PFSK-1 (cell line): ENCODE measurements around the gene ANK2.

Experiments used
- FOXP2 ChIP-seq: optimal IDR thresholded peaks from 2 replicates; pipeline ENCODE3; 2011; ENCODE audit warnings: borderline replicate concordance, control low read depth, inconsistent platforms; ENCODE audit not compliant: insufficient read depth; ENCODE audit errors: extremely low read length, extremely low read depth
- POLR2AphosphoS5 ChIP-seq: IDR thresholded peaks from 2 replicates; pipeline ENCODE4 v1.6.1; 2012; ENCODE audit warnings: low read depth, mild to moderate bottlenecking, control low read depth, low read length, moderate library complexity
- SIN3A ChIP-seq: IDR thresholded peaks from 2 replicates; pipeline ENCODE4 v1.6.1; 2012; ENCODE audit warnings: mild to moderate bottlenecking, low read length, moderate library complexity, borderline replicate concordance; ENCODE audit not compliant: insufficient read depth
- TAF1 ChIP-seq: IDR thresholded peaks from 2 replicates; pipeline ENCODE4 v1.6.1; 2012; ENCODE audit warnings: low read length, control low read depth, borderline replicate concordance; ENCODE audit not compliant: insufficient read depth
- TF ChIP-seq, protein P1 (sequence below), 2 experiments: IDR thresholded peaks; 2 replicates each; pipeline versions ENCODE4 v1.6.1 to v1.8.0; 2011 to 2012; ENCODE audit warnings: low read depth in 2 of 2, low read length in 2 of 2, control low read depth in 1 of 2, inconsistent platforms in 1 of 2, mild to moderate bottlenecking in 1 of 2, moderate library complexity in 1 of 2; ENCODE audit not compliant: insufficient read depth in 1 of 2

Gene ANK2

DNA sequence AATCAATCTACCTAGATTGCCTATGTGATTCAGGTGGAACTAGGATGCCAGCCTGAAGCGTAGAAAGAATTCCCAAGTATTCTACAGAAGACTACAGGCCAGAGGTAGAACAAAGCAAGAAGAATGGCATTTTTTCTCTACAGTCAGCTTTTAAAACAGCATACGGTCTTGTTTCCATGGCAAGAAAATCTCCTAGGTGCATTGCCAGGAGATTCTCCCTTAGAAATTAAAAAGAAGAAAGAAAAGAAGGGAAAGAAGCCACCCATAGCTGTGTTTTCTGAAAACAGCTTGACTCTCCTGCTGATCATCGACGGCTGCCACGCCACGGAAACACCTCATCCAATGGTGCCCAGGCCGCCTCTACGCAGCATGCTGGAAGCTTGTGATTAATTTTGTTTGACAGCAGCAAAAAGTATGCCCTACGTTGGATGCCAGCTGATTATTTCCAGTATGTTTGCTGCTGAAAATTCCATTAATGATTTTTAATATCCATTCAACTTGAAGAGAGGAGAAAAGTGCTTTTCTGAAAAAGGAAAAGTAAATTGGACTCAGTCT lies 24.1 kb downstream of the ANK2 start:
- no peak for TF ChIP-seq SIN3A
- TF ChIP-seq TAF1: no peak
- TF ChIP-seq FOXP2: no peak
- TF ChIP-seq, protein P1, sequence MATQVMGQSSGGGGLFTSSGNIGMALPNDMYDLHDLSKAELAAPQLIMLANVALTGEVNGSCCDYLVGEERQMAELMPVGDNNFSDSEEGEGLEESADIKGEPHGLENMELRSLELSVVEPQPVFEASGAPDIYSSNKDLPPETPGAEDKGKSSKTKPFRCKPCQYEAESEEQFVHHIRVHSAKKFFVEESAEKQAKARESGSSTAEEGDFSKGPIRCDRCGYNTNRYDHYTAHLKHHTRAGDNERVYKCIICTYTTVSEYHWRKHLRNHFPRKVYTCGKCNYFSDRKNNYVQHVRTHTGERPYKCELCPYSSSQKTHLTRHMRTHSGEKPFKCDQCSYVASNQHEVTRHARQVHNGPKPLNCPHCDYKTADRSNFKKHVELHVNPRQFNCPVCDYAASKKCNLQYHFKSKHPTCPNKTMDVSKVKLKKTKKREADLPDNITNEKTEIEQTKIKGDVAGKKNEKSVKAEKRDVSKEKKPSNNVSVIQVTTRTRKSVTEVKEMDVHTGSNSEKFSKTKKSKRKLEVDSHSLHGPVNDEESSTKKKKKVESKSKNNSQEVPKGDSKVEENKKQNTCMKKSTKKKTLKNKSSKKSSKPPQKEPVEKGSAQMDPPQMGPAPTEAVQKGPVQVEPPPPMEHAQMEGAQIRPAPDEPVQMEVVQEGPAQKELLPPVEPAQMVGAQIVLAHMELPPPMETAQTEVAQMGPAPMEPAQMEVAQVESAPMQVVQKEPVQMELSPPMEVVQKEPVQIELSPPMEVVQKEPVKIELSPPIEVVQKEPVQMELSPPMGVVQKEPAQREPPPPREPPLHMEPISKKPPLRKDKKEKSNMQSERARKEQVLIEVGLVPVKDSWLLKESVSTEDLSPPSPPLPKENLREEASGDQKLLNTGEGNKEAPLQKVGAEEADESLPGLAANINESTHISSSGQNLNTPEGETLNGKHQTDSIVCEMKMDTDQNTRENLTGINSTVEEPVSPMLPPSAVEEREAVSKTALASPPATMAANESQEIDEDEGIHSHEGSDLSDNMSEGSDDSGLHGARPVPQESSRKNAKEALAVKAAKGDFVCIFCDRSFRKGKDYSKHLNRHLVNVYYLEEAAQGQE (IDR thresholded peaks at IDR 0.05; ENCODE audit: insufficient read depth in 1 of 2, low read depth in 2 of 2, low read length in 2 of 2): no peak
- no peak for TF ChIP-seq POLR2AphosphoS5

- no peak for TF ChIP-seq POLR2AphosphoS5
- no peak for TF ChIP-seq TAF1
- TF ChIP-seq, protein P1 (IDR thresholded peaks at IDR 0.05; ENCODE audit: insufficient read depth in 1 of 2, low read depth in 2 of 2, low read length in 2 of 2): no peak
Measured at GRCh38 chr4:113077575-113077974, 28.1 kb downstream of the ANK2 start.

DNA sequence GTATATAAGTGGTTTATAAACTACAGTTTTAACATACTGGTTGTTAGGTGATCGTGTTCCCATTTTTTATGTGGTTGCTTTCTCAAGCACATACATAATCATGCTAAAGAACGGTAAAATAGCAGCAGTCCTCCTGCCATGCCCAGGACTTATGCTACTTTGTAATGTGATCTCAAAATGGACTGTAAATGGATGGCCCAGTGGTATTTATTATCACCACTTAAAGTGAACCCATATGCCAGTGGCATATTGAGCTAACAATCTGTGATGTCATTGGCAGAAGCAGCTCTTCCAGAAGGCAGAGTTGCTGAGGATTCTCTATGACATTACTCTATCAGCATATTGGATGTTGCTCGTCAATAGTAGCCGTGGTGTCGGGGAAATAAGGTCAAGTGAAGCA lies 28.6 kb downstream of the ANK2 start:
- TF ChIP-seq SIN3A (no peak), FOXP2 (no peak), TAF1 (no peak), POLR2AphosphoS5 (no peak)
- TF ChIP-seq, protein P1 (IDR thresholded peaks at IDR 0.05; ENCODE audit: insufficient read depth in 1 of 2, low read depth in 2 of 2, low read length in 2 of 2): no peak

- no peak for TF ChIP-seq SIN3A
- no peak for TF ChIP-seq POLR2AphosphoS5
- no peak for TF ChIP-seq FOXP2
- no peak for TF ChIP-seq TAF1
- TF ChIP-seq, protein P1 (IDR thresholded peaks at IDR 0.05; ENCODE audit: insufficient read depth in 1 of 2, low read depth in 2 of 2, low read length in 2 of 2): no peak
Measured at GRCh38 chr4:113080050-113080449, 30.6 kb downstream of the ANK2 start.

DNA sequence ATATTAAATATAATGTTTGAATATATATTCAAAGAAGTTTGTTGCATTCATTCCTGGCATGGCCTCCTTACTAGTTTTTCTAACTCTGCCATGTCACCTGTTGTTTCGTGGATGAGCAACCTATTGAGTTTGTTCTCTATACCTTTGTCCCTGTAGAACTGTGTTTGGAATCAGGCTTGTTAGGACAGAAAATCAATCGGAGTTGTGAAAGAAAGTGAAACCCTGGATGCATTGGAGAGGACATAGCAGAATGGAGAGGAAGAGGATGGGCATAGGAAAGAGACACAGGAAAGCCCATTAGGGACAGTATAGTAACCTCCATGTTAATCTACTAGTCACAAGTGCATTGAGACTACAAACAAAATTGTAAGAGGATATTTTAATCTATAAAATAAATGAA lies 31.2 kb downstream of the ANK2 start:
- no peak for TF ChIP-seq POLR2AphosphoS5
- TF ChIP-seq TAF1: no peak
- TF ChIP-seq, protein P1 (IDR thresholded peaks at IDR 0.05; ENCODE audit: insufficient read depth in 1 of 2, low read depth in 2 of 2, low read length in 2 of 2): no peak
- no peak for TF ChIP-seq SIN3A
- TF ChIP-seq FOXP2: no peak
